RKO (cell line): ENCODE data around the gene TUBGCP5.

Experiments
- DNase-seq: peaks from one replicate; pipeline ENCODE4 v3.0.0-alpha.2; 2016; ENCODE audit warnings: low spot score

Gene TUBGCP5

DNA sequence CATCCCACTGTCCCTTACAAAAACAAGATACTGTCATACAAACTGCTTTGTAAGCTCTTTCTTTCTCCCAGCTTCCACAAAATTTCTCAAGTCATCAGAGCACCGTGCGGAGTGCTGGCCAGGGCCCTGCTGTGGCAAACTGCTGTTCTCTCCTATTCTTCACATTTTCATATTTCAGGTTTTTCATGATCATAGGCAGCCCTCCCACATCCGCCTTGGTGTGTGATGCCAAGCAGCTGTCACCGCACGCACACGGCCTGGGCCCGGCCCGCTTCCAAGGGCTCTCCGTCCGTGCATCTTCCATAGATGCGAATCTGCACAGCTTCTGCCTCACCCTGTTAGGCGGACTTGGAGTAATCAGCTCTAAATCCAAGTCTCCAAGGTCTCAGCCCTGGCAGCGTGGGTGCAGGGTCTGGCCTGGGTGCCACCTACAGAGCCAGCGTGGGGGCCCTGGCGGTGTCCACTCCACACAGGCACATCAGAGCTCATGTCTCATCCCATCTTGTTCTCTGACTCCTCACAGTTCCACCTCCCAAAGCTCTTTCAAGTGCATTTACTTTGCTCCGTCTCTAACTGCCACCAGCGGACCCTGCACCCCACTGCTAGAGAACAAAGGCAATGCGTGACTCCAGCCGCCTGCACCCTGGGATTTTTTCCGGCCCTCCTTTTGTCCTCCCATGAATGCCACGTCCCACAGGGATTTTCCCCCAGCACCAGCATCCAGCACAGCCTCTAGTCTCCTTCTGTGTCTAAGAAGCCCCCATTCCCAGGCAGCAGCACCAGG is 86.4 kb downstream of the TUBGCP5 start:
- no peak for DNase-seq

DNA sequence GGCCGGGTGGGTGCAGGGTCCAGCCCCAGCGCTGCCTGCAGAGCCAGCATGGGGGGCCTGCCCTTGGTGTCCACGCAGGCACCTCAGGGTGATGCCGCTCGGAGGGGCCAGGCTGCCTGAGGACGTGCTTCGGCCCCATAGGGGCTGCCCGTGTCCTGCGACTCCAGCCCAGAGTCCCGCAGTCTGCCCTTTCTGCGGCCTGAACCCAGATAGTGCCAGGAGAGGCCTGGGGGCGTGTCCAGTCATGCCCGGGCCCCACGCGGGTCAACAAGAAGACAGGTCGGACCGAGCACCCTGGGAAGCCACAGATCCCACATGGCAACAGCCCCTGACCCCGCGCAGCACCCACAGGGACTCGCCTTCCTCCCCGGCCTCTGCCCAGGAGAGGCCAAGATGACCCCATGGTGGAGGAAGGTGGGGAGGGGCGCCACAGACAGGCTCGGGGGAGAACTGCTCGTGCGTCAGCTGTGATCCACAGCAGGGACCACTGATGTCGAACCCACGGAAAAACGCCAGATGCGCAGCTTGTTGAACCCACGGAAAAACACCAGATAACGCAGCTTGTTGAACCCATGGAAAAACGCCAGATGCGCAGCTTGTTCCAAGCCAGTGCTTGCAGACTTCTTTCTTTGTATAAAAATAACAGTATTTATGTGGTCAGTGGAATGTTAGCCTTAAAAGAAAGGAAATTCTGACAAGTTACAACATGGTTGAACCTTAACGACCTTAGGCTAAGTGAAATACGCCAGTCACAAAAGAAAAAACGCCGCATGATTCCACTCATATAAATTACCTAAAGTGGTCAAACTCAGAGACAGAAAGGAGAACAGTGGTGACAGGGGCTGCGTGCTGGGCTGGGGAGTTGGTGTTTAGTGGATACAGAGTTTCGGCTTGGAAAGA is 87.7 kb downstream of the TUBGCP5 start:
- no peak for DNase-seq

DNA sequence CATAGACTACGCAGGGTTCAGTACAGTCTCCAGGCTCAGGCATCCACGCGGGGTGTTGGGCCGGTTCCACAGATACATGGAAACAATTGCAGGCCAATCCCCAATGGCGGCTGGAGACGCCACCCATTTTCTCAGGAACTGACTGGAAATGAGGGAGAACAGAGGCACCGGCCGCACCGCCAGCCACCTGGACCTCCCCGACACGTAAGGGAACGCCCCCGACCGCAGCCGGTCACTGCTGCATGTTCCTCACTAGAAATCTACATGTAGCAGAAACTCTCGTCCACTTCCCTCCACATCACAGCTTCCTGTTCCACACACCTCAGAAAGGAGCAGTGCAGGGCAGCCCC is 88.4 kb downstream of the TUBGCP5 start:
- DNase-seq = no peak

DNA sequence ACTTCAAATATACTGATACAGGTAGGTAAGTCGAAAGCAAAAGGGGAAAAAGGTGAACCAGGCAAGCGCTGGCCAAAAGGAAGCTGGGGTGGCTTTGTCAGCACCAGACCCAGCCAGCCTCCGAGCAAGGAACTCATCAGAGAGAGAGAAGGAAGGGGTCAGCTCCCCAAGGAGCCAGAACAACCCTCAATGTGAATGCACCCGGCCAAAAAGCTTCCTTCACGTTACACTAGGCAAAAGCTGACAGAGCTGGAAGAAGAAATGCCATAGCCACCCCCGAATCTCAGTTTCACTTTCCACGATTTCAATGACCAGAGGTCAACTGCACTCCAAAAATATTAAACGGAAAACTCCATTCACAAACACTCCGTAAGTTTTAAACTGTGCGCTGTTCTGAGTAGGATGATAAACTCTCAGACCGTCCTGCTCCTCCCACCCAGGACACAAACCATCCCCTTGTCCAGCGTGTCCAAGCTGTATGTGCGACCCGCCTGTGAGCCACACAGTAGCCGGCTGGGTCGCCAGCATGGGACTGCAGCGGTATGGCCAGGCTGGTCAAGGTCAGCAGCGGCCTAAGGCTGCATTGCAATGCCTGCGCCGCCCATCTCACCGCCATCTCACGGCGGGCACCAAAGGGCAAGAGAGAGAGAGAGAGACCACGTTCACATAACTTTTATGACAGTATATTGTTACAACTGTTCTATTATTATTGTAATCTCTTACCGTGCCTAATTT is 88.9 kb downstream of the TUBGCP5 start:
- no peak for DNase-seq
